OCI-LY7 (cell line): ENCODE measurements around the gene TJP1. TPM values are rescaled to one million over a fixed set of nuclear protein-coding genes. Genes with fewer than 3 reads are reported as not detected.
"Not testable (repeated sequence)": the region's sequence is repeated elsewhere in the genome, so short reads cannot be mapped to it uniquely, and the experiment has no call there.

ENCODE experiments used
- BruUV-seq: library from RNA; stranded (reverse); fragments of 400-500 nt; replicated peaks from 2 replicates; lab custom pipeline; 2021; lab: Mats Ljungman, UMichigan
- CTCF ChIA-PET: fragments of 300-600 bp; sonication (Branson Sonifier 250); formaldehyde crosslinking; loops from one replicate; lab custom pipeline; 2022; ENCODE audit warnings: antibody characterized with exemption; ENCODE audit not compliant: unreplicated experiment; lab: Charles Lee
- POLR2A ChIA-PET: fragments of 300-600 bp; sonication (Branson Sonifier 250); formaldehyde crosslinking; loops from one replicate; lab custom pipeline; 2022; ENCODE audit warnings: antibody characterized with exemption; lab: Charles Lee
- DNase-seq: peaks from one replicate; pipeline ENCODE4 v3.0.0-alpha.2; 2015; ENCODE audit warnings: low spot score
- H2AFZ ChIP-seq: fragments of 200-600 bp; sonication (generic), shearing (Covaris generic); 2 replicates; pipeline ENCODE4 v1.6.1; 2014; ENCODE audit warnings: mild to moderate bottlenecking, antibody characterized with exemption, low read length, moderate library complexity
- H3K27ac ChIP-seq: fragments of 200-600 bp; sonication (generic); 2 replicates; pipeline ENCODE4 v1.5.1; 2014; ENCODE audit warnings: mixed run types, low read depth, mild to moderate bottlenecking, moderate library complexity, low read length, inconsistent platforms; ENCODE audit not compliant: poor library complexity, severe bottlenecking
- H3K36me3 ChIP-seq: fragments of 200-600 bp; sonication (generic); 2 replicates; pipeline ENCODE4 v1.6.1; 2014; ENCODE audit warnings: mild to moderate bottlenecking, antibody characterized with exemption, low read length, moderate library complexity, mixed read lengths; ENCODE audit not compliant: insufficient read depth
- H3K4me1 ChIP-seq: fragments of 200-600 bp; sonication (generic); 2 replicates; pipeline ENCODE4 v1.5.1; 2014; ENCODE audit warnings: mild to moderate bottlenecking, low read length; ENCODE audit not compliant: insufficient read depth, poor library complexity, severe bottlenecking
- H3K4me2 ChIP-seq: fragments of 200-600 bp; sonication (generic); 2 replicates; pipeline ENCODE4 v1.6.1; 2014; ENCODE audit warnings: mild to moderate bottlenecking, low read length
- H3K4me3 ChIP-seq: fragments of 200-600 bp; sonication (generic); 2 replicates; pipeline ENCODE4 v1.5.1; 2014; ENCODE audit warnings: mild to moderate bottlenecking, low read depth, low read length; ENCODE audit not compliant: poor library complexity, severe bottlenecking
- H3K79me2 ChIP-seq: fragments of 200-600 bp; sonication (generic); 2 replicates; pipeline ENCODE4 v1.6.1; 2016; ENCODE audit warnings: low read depth, mild to moderate bottlenecking, low read length, moderate library complexity, mixed read lengths; ENCODE audit not compliant: insufficient read depth
- H3K9me2 ChIP-seq: fragments of 200-600 bp; sonication (generic); 2 replicates; pipeline ENCODE4 v1.6.1; 2016; ENCODE audit warnings: mild to moderate bottlenecking, low read length, mixed read lengths; ENCODE audit not compliant: insufficient read depth
- H3K9me3 ChIP-seq: fragments of 200-600 bp; sonication (generic); 2 replicates; pipeline ENCODE4 v1.6.1; 2014; ENCODE audit warnings: mild to moderate bottlenecking, mixed run types, low read length, mixed read lengths
- H4K20me1 ChIP-seq: fragments of 200-600 bp; sonication (generic); 2 replicates; pipeline ENCODE4 v1.6.1; 2014; ENCODE audit warnings: mild to moderate bottlenecking, antibody characterized with exemption, low read length, moderate library complexity, mixed read lengths; ENCODE audit not compliant: insufficient read depth
- EZH2phosphoT487 ChIP-seq: fragments of 200-600 bp; sonication (generic); IDR thresholded peaks from 2 replicates; pipeline ENCODE4 v1.6.1; 2018; ENCODE audit warnings: low read depth, borderline replicate concordance, mild to moderate bottlenecking, mixed run types, antibody characterized with exemption, low read length, moderate library complexity, mixed read lengths
- intact Hi-C: fragments of 100-400 bp; cut with micrococcal nuclease; formaldehyde crosslinking; loops from one replicate; pipeline ENCODE4 v1.10.0; 2022; ENCODE audit not compliant: unreplicated experiment
- total RNA-seq, 2 experiments: library from RNA; depleted of rRNA in 1 of 2; stranded (reverse); fragments of >200 nt in 1 of 2; shearing (Covaris generic) in 1 of 2; gene quantifications; 2 replicates each; pipeline ENCODE4 v1.2.3, GENCODE V29; 2014 to 2022
- TF ChIP-seq, protein P1 (sequence below): fragments of 200-600 bp; sonication (generic); conservative IDR thresholded peaks from 2 replicates; pipeline ENCODE4 v1.5.1; 2014; ENCODE audit warnings: mild to moderate bottlenecking, antibody characterized with exemption, low read length, moderate library complexity, mixed read lengths

The TJP1 gene
- total RNA-seq, 2 experiments from 2014 or later: 0.19 to 0.32 TPM

GRCh38 chr15:29666241-29666640 is 156.0 kb downstream of the TJP1 start:
- intact Hi-C loops: no loop called here
- Histone ChIP-seq H3K36me3 (no peaks in the 10 kb centered on the region), H2AFZ (no peak overlapping the region), H3K4me3 (no peak overlapping the region), H3K4me1 (no peaks in the 10 kb centered on the region), H3K9me3 (no peaks in the 10 kb centered on the region), H3K27ac (no peak overlapping the region), H3K9me2 (no peaks in the 10 kb centered on the region), H3K79me2 (no peaks in the 10 kb centered on the region), H3K4me2 (no peak overlapping the region), H4K20me1 (no peaks in the 10 kb centered on the region)
- TF ChIP-seq, protein P1, sequence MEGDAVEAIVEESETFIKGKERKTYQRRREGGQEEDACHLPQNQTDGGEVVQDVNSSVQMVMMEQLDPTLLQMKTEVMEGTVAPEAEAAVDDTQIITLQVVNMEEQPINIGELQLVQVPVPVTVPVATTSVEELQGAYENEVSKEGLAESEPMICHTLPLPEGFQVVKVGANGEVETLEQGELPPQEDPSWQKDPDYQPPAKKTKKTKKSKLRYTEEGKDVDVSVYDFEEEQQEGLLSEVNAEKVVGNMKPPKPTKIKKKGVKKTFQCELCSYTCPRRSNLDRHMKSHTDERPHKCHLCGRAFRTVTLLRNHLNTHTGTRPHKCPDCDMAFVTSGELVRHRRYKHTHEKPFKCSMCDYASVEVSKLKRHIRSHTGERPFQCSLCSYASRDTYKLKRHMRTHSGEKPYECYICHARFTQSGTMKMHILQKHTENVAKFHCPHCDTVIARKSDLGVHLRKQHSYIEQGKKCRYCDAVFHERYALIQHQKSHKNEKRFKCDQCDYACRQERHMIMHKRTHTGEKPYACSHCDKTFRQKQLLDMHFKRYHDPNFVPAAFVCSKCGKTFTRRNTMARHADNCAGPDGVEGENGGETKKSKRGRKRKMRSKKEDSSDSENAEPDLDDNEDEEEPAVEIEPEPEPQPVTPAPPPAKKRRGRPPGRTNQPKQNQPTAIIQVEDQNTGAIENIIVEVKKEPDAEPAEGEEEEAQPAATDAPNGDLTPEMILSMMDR: no peak
- no peak for TF ChIP-seq EZH2phosphoT487
- ChIA-PET CTCF (no interaction called here), POLR2A (no interaction called here)
- BruUV-seq: no TSS peak
- DNase-seq: no peak

DNA sequence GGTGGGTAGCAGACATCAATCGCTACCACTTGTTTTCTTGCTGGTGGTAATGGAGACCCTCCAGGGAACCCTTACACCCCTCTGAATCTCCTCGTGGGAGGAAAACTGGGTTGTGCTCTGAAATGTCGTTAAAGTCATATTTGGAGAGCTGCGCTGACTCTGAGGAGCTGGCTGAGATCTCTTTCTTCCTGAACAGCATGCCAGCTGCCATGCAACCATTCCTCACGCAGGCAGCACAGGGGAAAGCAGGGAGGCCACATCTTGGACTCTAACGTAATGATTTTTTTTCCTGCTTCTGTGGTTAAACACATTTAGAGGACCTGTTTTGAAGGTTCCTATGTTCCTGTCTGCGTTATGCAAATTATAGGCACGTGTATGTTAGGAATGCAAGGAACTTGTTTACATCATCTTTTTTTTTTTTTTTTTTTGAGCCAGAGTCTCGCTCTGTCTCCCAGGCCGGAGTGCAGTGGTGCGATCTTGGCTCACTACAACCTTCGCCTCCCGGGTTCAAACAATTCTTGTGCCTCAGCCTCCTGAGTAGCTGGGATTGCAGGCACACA is 156.7 kb downstream of the TJP1 start:
- no peak for TF ChIP-seq EZH2phosphoT487
- TF ChIP-seq, protein P1: no peak
- no TSS peak for BruUV-seq
- Histone ChIP-seq H3K9me2 (no peaks in the 10 kb centered on the region), H4K20me1 (no peaks in the 10 kb centered on the region), H3K9me3 (no peaks in the 10 kb centered on the region), H3K36me3 (no peaks in the 10 kb centered on the region), H3K4me2 (no peak overlapping the region), H2AFZ (no peak overlapping the region), H3K4me1 (no peaks in the 10 kb centered on the region), H3K27ac (no peak overlapping the region), H3K4me3 (no peak overlapping the region), H3K79me2 (no peaks in the 10 kb centered on the region)
- POLR2A ChIA-PET: no interaction called here
- CTCF ChIA-PET: no interaction called here
- intact Hi-C loops: no loop called here
- no peak for DNase-seq

GRCh38 chr15:29664406-29664805 is 157.9 kb downstream of the TJP1 start:
- H3K9me2 ChIP-seq: no peaks in the 10 kb centered on the region

GRCh38 chr15:29657476-29657817 is 164.8 kb downstream of the TJP1 start:
- H3K4me2 ChIP-seq, CTCF ChIA-PET, POLR2A ChIA-PET, H3K4me1 ChIP-seq, H3K36me3 ChIP-seq, intact Hi-C loops, H2AFZ ChIP-seq, H3K27ac ChIP-seq, H3K4me3 ChIP-seq, H3K9me2 ChIP-seq, DNase-seq, BruUV-seq, H3K79me2 ChIP-seq, H4K20me1 ChIP-seq, H3K9me3 ChIP-seq: not testable (repeated sequence)

More at GRCh38 chr15:29664406-29664805, 157.9 kb downstream of the TJP1 start:
- no peaks in the 10 kb centered on the region for H3K36me3 ChIP-seq
- no peak overlapping the region for H3K27ac ChIP-seq
- no peak for DNase-seq
- no TSS peak for BruUV-seq
- no peak overlapping the region for H3K4me2 ChIP-seq
- ChIA-PET POLR2A (no interaction called here), CTCF (no interaction called here)
- H3K4me1 ChIP-seq: no peaks in the 10 kb centered on the region
- H3K79me2 ChIP-seq: no peaks in the 10 kb centered on the region
- intact Hi-C loops: no loop called here
- no peaks in the 10 kb centered on the region for H3K9me3 ChIP-seq
- no peak overlapping the region for H3K4me3 ChIP-seq
- no peak overlapping the region for H2AFZ ChIP-seq
- H4K20me1 ChIP-seq: no peaks in the 10 kb centered on the region
- TF ChIP-seq EZH2phosphoT487: no peak
- TF ChIP-seq, protein P1: no peak
